Cardiac muscle cell (in vitro differentiated cells and primary cell): ENCODE measurements around the gene TIMM13. TPM values are rescaled to one million over a fixed set of nuclear protein-coding genes. Genes with fewer than 3 reads are reported as not detected.

Experiments
- DNase-seq, 2 donors: peaks; one replicate each; pipeline versions ENCODE4 v3.0.0 to v3.0.0-alpha.2; 2010 to 2017; ENCODE audit warnings: low read depth in 1 of 2, low spot score in 1 of 2
- H3K27ac ChIP-seq: fragments of 200-600 bp; sonication (generic); 2 replicates; pipeline ENCODE4 v1.5.1; 2016
- H3K27me3 ChIP-seq: fragments of 200-600 bp; sonication (generic); 2 replicates; pipeline ENCODE4 v1.6.0; 2016; ENCODE audit warnings: control low read depth
- H3K36me3 ChIP-seq: fragments of 200-600 bp; sonication (generic); 2 replicates; pipeline ENCODE4 v1.5.1; 2016; ENCODE audit warnings: control low read depth
- H3K4me1 ChIP-seq: fragments of 200-600 bp; sonication (generic); 2 replicates; pipeline ENCODE4 v1.8.1; 2017; ENCODE audit warnings: low read depth, mild to moderate bottlenecking, mixed run types
- H3K4me3 ChIP-seq: fragments of 200-600 bp; sonication (generic); 2 replicates; pipeline ENCODE4 v1.5.1; 2016; ENCODE audit warnings: mild to moderate bottlenecking
- H3K9me3 ChIP-seq: fragments of 200-600 bp; sonication (generic); 2 replicates; pipeline ENCODE4 v1.5.1; 2017; ENCODE audit warnings: low read depth, mild to moderate bottlenecking, control low read depth
- polyA plus RNA-seq: library from polyadenylated mRNA; unstranded; fragments of >200 nt; fragmentation: Nextera tagmentation; extraction: Ambion mirVana; gene quantifications from 2 replicates; pipeline ENCODE4 v1.2.1, GENCODE V29; 2016
- total RNA-seq: library from RNA; depleted of rRNA; stranded (reverse); fragments of >200 nt; gene quantifications from 2 replicates; pipeline ENCODE4 v1.2.3, GENCODE V29; 2016
- TF ChIP-seq, protein P1 (sequence below): IDR thresholded peaks from 2 replicates; pipeline ENCODE4 v1.5.1; 2012; ENCODE audit warnings: low read depth, mild to moderate bottlenecking, low read length

TIMM13 gene
- total and polyA plus RNA-seq, 2 experiments from 2014 or later = 76.7 to 292 TPM

DNA sequence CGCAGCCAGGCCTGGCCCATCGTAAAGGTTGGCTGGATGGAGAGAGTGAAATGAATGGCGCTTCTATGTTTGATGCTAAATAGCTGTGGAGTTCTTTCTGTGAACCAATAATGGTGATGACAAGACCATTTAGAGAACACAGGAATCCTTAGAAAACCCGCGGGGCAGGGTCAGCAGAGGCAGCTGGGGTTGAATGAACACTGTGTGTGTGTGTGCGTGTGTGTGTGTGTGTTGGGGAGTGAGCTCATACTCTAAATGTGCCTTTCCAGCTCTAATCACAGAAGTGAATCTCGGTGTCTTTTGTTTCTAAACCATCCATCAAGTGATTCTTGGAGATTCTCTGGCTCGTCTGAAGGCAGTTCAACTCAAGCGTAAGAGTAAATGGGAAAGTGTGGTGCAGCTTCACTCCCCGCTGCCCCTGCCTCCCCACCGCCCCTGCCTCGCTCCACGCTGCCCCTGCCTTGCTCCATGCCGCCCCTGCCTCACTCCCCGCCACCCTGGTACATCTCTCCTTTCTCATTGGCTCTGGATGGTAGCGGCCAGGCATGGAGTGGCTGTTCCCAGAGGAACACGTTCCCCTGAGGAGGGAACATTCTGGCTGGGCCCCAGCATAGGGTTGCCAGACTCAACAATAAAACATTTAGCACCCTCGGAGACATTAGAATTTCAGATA lies 46.1 kb downstream of the TIMM13 start:
- Histone ChIP-seq H3K36me3 (no peaks in the 10 kb centered on the region), H3K4me1 (no peaks in the 10 kb centered on the region), H3K4me3 (no peak overlapping the region), H3K27me3 (no peaks in the 10 kb centered on the region), H3K27ac (no peak overlapping the region), H3K9me3 (no peaks in the 10 kb centered on the region)
- DNase-seq = peak; percentile 27 to 39
- TF ChIP-seq, protein P1, sequence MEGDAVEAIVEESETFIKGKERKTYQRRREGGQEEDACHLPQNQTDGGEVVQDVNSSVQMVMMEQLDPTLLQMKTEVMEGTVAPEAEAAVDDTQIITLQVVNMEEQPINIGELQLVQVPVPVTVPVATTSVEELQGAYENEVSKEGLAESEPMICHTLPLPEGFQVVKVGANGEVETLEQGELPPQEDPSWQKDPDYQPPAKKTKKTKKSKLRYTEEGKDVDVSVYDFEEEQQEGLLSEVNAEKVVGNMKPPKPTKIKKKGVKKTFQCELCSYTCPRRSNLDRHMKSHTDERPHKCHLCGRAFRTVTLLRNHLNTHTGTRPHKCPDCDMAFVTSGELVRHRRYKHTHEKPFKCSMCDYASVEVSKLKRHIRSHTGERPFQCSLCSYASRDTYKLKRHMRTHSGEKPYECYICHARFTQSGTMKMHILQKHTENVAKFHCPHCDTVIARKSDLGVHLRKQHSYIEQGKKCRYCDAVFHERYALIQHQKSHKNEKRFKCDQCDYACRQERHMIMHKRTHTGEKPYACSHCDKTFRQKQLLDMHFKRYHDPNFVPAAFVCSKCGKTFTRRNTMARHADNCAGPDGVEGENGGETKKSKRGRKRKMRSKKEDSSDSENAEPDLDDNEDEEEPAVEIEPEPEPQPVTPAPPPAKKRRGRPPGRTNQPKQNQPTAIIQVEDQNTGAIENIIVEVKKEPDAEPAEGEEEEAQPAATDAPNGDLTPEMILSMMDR = no peak

DNA sequence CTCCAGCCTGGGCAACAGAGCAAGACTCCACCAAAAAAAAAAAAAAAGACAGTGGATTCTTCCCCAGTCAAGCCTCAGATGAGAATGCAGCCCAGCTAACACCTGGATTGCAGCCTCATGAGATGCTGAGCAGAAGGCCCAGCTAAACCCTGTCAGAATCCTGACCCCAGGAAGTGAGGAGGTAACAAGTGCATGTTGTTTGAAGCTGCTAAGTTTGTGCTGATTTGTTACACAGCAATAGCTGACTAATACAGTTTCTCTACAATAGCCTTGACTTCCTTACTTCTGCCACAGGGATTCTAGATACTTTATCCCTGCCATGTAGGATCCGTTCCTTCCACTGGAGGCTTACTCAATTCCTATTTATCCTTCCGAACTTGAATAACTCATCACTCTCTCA lies 46.8 kb downstream of the TIMM13 start:
- DNase-seq = no peak
- H3K36me3 ChIP-seq = no peaks in the 10 kb centered on the region
- no peak overlapping the region for H3K27ac ChIP-seq
- no peaks in the 10 kb centered on the region for H3K27me3 ChIP-seq
- no peaks in the 10 kb centered on the region for H3K9me3 ChIP-seq
- TF ChIP-seq, protein P1 = no peak
- H3K4me3 ChIP-seq = no peak overlapping the region
- H3K4me1 ChIP-seq = no peaks in the 10 kb centered on the region

DNA sequence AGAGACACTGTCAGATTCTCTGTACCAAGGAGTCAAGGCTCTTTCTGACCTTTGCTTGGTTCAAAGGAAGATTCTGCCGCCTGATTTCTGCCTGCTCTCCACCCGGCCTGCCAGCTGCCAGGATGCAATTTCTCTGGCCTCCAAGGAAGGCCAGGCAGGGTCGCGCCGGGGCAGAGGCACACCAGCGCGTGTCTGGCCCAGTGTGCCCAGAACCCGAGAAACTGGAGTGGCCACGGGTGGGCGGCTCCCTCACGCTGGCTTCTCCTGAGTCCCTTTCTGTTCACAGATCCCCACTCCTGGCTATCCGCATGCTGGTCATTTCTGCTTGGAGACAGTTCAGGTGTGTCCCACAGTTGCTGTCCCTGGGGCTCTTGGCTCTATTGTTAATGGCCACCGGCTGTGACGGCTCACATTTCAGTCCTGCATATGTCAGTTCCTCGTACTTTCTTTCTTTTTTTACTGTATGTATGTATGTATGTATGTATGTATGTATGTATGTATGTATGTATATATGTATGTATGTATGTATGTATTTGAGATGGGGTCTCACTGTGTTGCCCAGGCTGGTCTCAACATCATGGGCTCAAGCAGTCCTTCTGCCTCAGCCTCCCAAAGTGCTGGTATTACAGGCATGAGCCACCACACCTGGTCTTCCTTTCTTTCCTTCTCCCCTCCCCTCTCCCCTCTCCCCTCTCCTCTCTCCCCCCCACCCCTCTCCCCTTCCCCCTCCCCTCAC lies 50.4 kb downstream of the TIMM13 start:
- Histone ChIP-seq H3K27ac (no peak overlapping the region), H3K9me3 (no peaks in the 10 kb centered on the region), H3K4me3 (no peak overlapping the region), H3K36me3 (no peaks in the 10 kb centered on the region), H3K4me1 (peaks cover 8% of the 10 kb centered on the region), H3K27me3 (no peaks in the 10 kb centered on the region)
- no peak for DNase-seq
- TF ChIP-seq, protein P1 = no peak

Other genes starting within 250 kb of the TIMM13 start
- gene PLEKHJ1, start 191.3 kb downstream of the TIMM13 start, total RNA-seq = 255 and 361 TPM in 2 replicates
- 297 and 342 TPM in 2 replicates for gene PLEKHJ1, start 191.3 kb downstream of the TIMM13 start, polyA plus RNA-seq
- gene SF3A2, start 190.8 kb downstream of the TIMM13 start, total RNA-seq = 60.6 and 66.9 TPM in 2 replicates
- 110 and 111 TPM in 2 replicates for gene SF3A2, start 190.8 kb downstream of the TIMM13 start, polyA plus RNA-seq
- gene AMH, start 178.3 kb downstream of the TIMM13 start, total RNA-seq = 24.1 and 45.6 TPM in 2 replicates
- 23.2 and 71.4 TPM in 2 replicates for gene AMH, start 178.3 kb downstream of the TIMM13 start, polyA plus RNA-seq
- 1.9 and 5.4 TPM in 2 replicates for gene JSRP1, start 171.2 kb downstream of the TIMM13 start, total RNA-seq
- 0.79 and 4.2 TPM in 2 replicates for gene JSRP1, start 171.2 kb downstream of the TIMM13 start, polyA plus RNA-seq
- 0.48 TPM in 1 of 2 replicates, not detected in the other for gene PEAK3, start 145.4 kb downstream of the TIMM13 start, total RNA-seq
- 0.06 and 0.51 TPM in 2 replicates for gene PEAK3, start 145.4 kb downstream of the TIMM13 start, polyA plus RNA-seq
- 2.1 and 3.1 TPM in 2 replicates for gene LINGO3, start 119.4 kb downstream of the TIMM13 start, total RNA-seq
- gene LINGO3, start 119.4 kb downstream of the TIMM13 start, polyA plus RNA-seq = 0.23 and 1.4 TPM in 2 replicates
- 231 and 424 TPM in 2 replicates for gene LSM7, start 99.0 kb downstream of the TIMM13 start, total RNA-seq
- 157 and 176 TPM in 2 replicates for gene LSM7, start 99.0 kb downstream of the TIMM13 start, polyA plus RNA-seq
- 95.3 and 132 TPM in 2 replicates for gene SPPL2B, start 98.9 kb downstream of the TIMM13 start, total RNA-seq
- 90.4 and 90.9 TPM in 2 replicates for gene SPPL2B, start 98.9 kb downstream of the TIMM13 start, polyA plus RNA-seq
- gene TMPRSS9, start 67.3 kb downstream of the TIMM13 start, total RNA-seq = not detected in 2 replicates
- gene TMPRSS9, start 67.3 kb downstream of the TIMM13 start, polyA plus RNA-seq = not detected in 2 replicates
- gene LMNB2, start 29.4 kb upstream of the TIMM13 start, total RNA-seq = 78.6 and 127 TPM in 2 replicates
- 42.5 and 66.9 TPM in 2 replicates for gene LMNB2, start 29.4 kb upstream of the TIMM13 start, polyA plus RNA-seq
- gene GADD45B, start 48.5 kb upstream of the TIMM13 start, total RNA-seq = 44.8 and 75.2 TPM in 2 replicates
- 30.5 and 66.4 TPM in 2 replicates for gene GADD45B, start 48.5 kb upstream of the TIMM13 start, polyA plus RNA-seq